Measurements from ENCODE around the gene CD300A.

The CD300A gene

GRCh38 chr17:74446551-74447500 is 19.6 kb upstream of the CD300A start:
- no peak for DNase-seq (ENCODE audit: low read depth, low spot score)
- no peak overlapping the region for H3K4me3 ChIP-seq (ENCODE audit: insufficient read length, low read depth)
- H3K36me3 ChIP-seq (ENCODE audit: insufficient read depth, insufficient read length, low read length), result peaks cover 55% of the 10 kb centered on the region
- H3K9me3 ChIP-seq (ENCODE audit: insufficient read depth, low read length), result no peaks in the 10 kb centered on the region
- peaks cover 22% of the 10 kb centered on the region for H3K4me1 ChIP-seq (ENCODE audit: insufficient read depth, insufficient read length)
- no peak overlapping the region for H3K9ac ChIP-seq (ENCODE audit: insufficient read length, low read depth)
- peaks cover 7% of the 10 kb centered on the region for H3K27me3 ChIP-seq (ENCODE audit: insufficient read depth, insufficient read length)
- no peak for TF ChIP-seq SUZ12 (IDR thresholded peaks at IDR 0.05; ENCODE audit: extremely low read depth, insufficient read depth, insufficient read length)
- no peak for TF ChIP-seq YY1 (IDR thresholded peaks at IDR 0.05; ENCODE audit: insufficient read depth, insufficient read length)
- no peak for TF ChIP-seq ZNF274 (IDR thresholded peaks at IDR 0.05; ENCODE audit: low read depth, low read length)

GRCh38 chr17:74447628-74448159 is 18.7 kb upstream of the CD300A start:
- H3K9me3 ChIP-seq (ENCODE audit: insufficient read depth, low read length), result no peaks in the 10 kb centered on the region
- H3K4me3 ChIP-seq (ENCODE audit: insufficient read length, low read depth), result no peak overlapping the region
- H3K36me3 ChIP-seq (ENCODE audit: insufficient read depth, insufficient read length, low read length), result peaks cover 49% of the 10 kb centered on the region
- H3K27me3 ChIP-seq (ENCODE audit: insufficient read depth, insufficient read length), result peaks cover 16% of the 10 kb centered on the region
- no peak for DNase-seq (ENCODE audit: low read depth, low spot score)
- peaks cover 28% of the 10 kb centered on the region for H3K4me1 ChIP-seq (ENCODE audit: insufficient read depth, insufficient read length)
- no peak for TF ChIP-seq YY1 (IDR thresholded peaks at IDR 0.05; ENCODE audit: insufficient read depth, insufficient read length)
- H3K9ac ChIP-seq (ENCODE audit: insufficient read length, low read depth), result no peak overlapping the region

- peaks cover 41% of the 10 kb centered on the region for H3K36me3 ChIP-seq (ENCODE audit: insufficient read depth, insufficient read length, low read length)
- no peak overlapping the region for H3K4me3 ChIP-seq (ENCODE audit: insufficient read length, low read depth)
- no peaks in the 10 kb centered on the region for H3K9me3 ChIP-seq (ENCODE audit: insufficient read depth, low read length)
- TF ChIP-seq YY1 (IDR thresholded peaks at IDR 0.05; ENCODE audit: insufficient read depth, insufficient read length) (no peak), SUZ12 (IDR thresholded peaks at IDR 0.05; ENCODE audit: extremely low read depth, insufficient read depth, insufficient read length) (no peak), ZNF274 (IDR thresholded peaks at IDR 0.05; ENCODE audit: low read depth, low read length) (no peak)
- H3K9ac ChIP-seq (ENCODE audit: insufficient read length, low read depth), result no peak overlapping the region
- no peak for DNase-seq (ENCODE audit: low read depth, low spot score)
- peaks cover 26% of the 10 kb centered on the region for H3K4me1 ChIP-seq (ENCODE audit: insufficient read depth, insufficient read length)
- H3K27me3 ChIP-seq (ENCODE audit: insufficient read depth, insufficient read length), result peaks cover 26% of the 10 kb centered on the region
These were observed 17.7 kb upstream of the CD300A start for GRCh38 chr17:74448756-74449155.

GRCh38 chr17:74449306-74449705 is 17.1 kb upstream of the CD300A start:
- H3K27me3 ChIP-seq (ENCODE audit: insufficient read depth, insufficient read length), result peaks cover 26% of the 10 kb centered on the region
- H3K36me3 ChIP-seq (ENCODE audit: insufficient read depth, insufficient read length, low read length), result peaks cover 35% of the 10 kb centered on the region
- DNase-seq (ENCODE audit: low read depth, low spot score), result no peak
- H3K9ac ChIP-seq (ENCODE audit: insufficient read length, low read depth), result no peak overlapping the region
- no peak overlapping the region for H3K4me3 ChIP-seq (ENCODE audit: insufficient read length, low read depth)
- peaks cover 24% of the 10 kb centered on the region for H3K4me1 ChIP-seq (ENCODE audit: insufficient read depth, insufficient read length)
- H3K9me3 ChIP-seq (ENCODE audit: insufficient read depth, low read length), result no peaks in the 10 kb centered on the region
- no peak for TF ChIP-seq ZNF274 (IDR thresholded peaks at IDR 0.05; ENCODE audit: low read depth, low read length)
- no peak for TF ChIP-seq SUZ12 (IDR thresholded peaks at IDR 0.05; ENCODE audit: extremely low read depth, insufficient read depth, insufficient read length)
- TF ChIP-seq YY1 (IDR thresholded peaks at IDR 0.05; ENCODE audit: insufficient read depth, insufficient read length), result no peak

GRCh38 chr17:74449773-74450172 is 16.7 kb upstream of the CD300A start:
- H3K4me3 ChIP-seq (ENCODE audit: insufficient read length, low read depth), result no peak overlapping the region
- no peak for DNase-seq (ENCODE audit: low read depth, low spot score)
- H3K9ac ChIP-seq (ENCODE audit: insufficient read length, low read depth), result no peak overlapping the region
- peaks cover 30% of the 10 kb centered on the region for H3K36me3 ChIP-seq (ENCODE audit: insufficient read depth, insufficient read length, low read length)
- no peaks in the 10 kb centered on the region for H3K9me3 ChIP-seq (ENCODE audit: insufficient read depth, low read length)
- peaks cover 22% of the 10 kb centered on the region for H3K4me1 ChIP-seq (ENCODE audit: insufficient read depth, insufficient read length)
- no peak for TF ChIP-seq SUZ12 (IDR thresholded peaks at IDR 0.05; ENCODE audit: extremely low read depth, insufficient read depth, insufficient read length)
- no peak for TF ChIP-seq ZNF274 (IDR thresholded peaks at IDR 0.05; ENCODE audit: low read depth, low read length)
- TF ChIP-seq YY1 (IDR thresholded peaks at IDR 0.05; ENCODE audit: insufficient read depth, insufficient read length), result no peak
- H3K27me3 ChIP-seq (ENCODE audit: insufficient read depth, insufficient read length), result peaks cover 26% of the 10 kb centered on the region

GRCh38 chr17:74450231-74450630 is 16.2 kb upstream of the CD300A start:
- H3K4me1 ChIP-seq (ENCODE audit: insufficient read depth, insufficient read length), result peaks cover 24% of the 10 kb centered on the region
- no peak for TF ChIP-seq SUZ12 (IDR thresholded peaks at IDR 0.05; ENCODE audit: extremely low read depth, insufficient read depth, insufficient read length)
- no peaks in the 10 kb centered on the region for H3K9me3 ChIP-seq (ENCODE audit: insufficient read depth, low read length)
- DNase-seq (ENCODE audit: low read depth, low spot score), result no peak
- H3K27me3 ChIP-seq (ENCODE audit: insufficient read depth, insufficient read length), result peaks cover 26% of the 10 kb centered on the region
- H3K9ac ChIP-seq (ENCODE audit: insufficient read length, low read depth), result no peak overlapping the region
- no peak overlapping the region for H3K4me3 ChIP-seq (ENCODE audit: insufficient read length, low read depth)
- peaks cover 27% of the 10 kb centered on the region for H3K36me3 ChIP-seq (ENCODE audit: insufficient read depth, insufficient read length, low read length)

- Histone ChIP-seq H3K9me3 (ENCODE audit: insufficient read depth, low read length) (no peaks in the 10 kb centered on the region), H3K4me1 (ENCODE audit: insufficient read depth, insufficient read length) (peaks cover 19% of the 10 kb centered on the region), H3K36me3 (ENCODE audit: insufficient read depth, insufficient read length, low read length) (peaks cover 22% of the 10 kb centered on the region), H3K4me3 (ENCODE audit: insufficient read length, low read depth) (no peak overlapping the region), H3K27me3 (ENCODE audit: insufficient read depth, insufficient read length) (peaks cover 27% of the 10 kb centered on the region), H3K9ac (ENCODE audit: insufficient read length, low read depth) (no peak overlapping the region)
- DNase-seq (ENCODE audit: low read depth, low spot score), result no peak
- TF ChIP-seq YY1 (IDR thresholded peaks at IDR 0.05; ENCODE audit: insufficient read depth, insufficient read length), result no peak
- no peak for TF ChIP-seq SUZ12 (IDR thresholded peaks at IDR 0.05; ENCODE audit: extremely low read depth, insufficient read depth, insufficient read length)
- no peak for TF ChIP-seq ZNF274 (IDR thresholded peaks at IDR 0.05; ENCODE audit: low read depth, low read length)
These were observed 15.5 kb upstream of the CD300A start for GRCh38 chr17:74450925-74451403.
